HG02973 (cell line): ENCODE measurements around the gene TMEM266.

ENCODE experiments used
- ATAC-seq: cut with Tn5 transposase; IDR thresholded peaks from one replicate; pipeline ENCODE4 v1.9.1; 2021; ENCODE audit warnings: moderate library complexity; ENCODE audit not compliant: unreplicated experiment

TMEM266 gene

GRCh38 chr15:76123031-76123430, 63.2 kb downstream of the TMEM266 start:
- ATAC-seq = no peak

- ATAC-seq = no peak
Observed at GRCh38 chr15:76127169-76127568, 67.4 kb downstream of the TMEM266 start.

- ATAC-seq = no peak
Observed at GRCh38 chr15:76127880-76128279, 68.1 kb downstream of the TMEM266 start.

- ATAC-seq = no peak
Observed at GRCh38 chr15:76134537-76134936, 74.8 kb downstream of the TMEM266 start.

GRCh38 chr15:76135516-76135915, 75.7 kb downstream of the TMEM266 start:
- ATAC-seq = no peak

- no peak for ATAC-seq
Observed at GRCh38 chr15:76138436-76138835, 78.7 kb downstream of the TMEM266 start.

- ATAC-seq = peak; percentile 63
Observed at GRCh38 chr15:76139368-76140073, 79.7 kb downstream of the TMEM266 start.

- ATAC-seq = no peak
Observed at GRCh38 chr15:76140074-76140464, 80.3 kb downstream of the TMEM266 start.

GRCh38 chr15:76146812-76147211, 87.0 kb downstream of the TMEM266 start:
- ATAC-seq = no peak

- no peak for ATAC-seq
Observed at GRCh38 chr15:76147906-76148570, 88.3 kb downstream of the TMEM266 start.

- no peak for ATAC-seq
Observed at GRCh38 chr15:76149291-76149915, 89.6 kb downstream of the TMEM266 start.

GRCh38 chr15:76150513-76150912, 90.7 kb downstream of the TMEM266 start:
- no peak for ATAC-seq

- ATAC-seq = peak; percentile 73
Observed at GRCh38 chr15:76150971-76151598, 91.3 kb downstream of the TMEM266 start.

- no peak for ATAC-seq
Observed at GRCh38 chr15:76151599-76151974, 91.8 kb downstream of the TMEM266 start.

GRCh38 chr15:76152197-76152596, 92.4 kb downstream of the TMEM266 start:
- no peak for ATAC-seq

GRCh38 chr15:76153241-76154197, 93.7 kb downstream of the TMEM266 start:
- no peak for ATAC-seq

GRCh38 chr15:76155731-76156130, 95.9 kb downstream of the TMEM266 start:
- ATAC-seq = no peak

GRCh38 chr15:76158226-76158625, 98.4 kb downstream of the TMEM266 start:
- ATAC-seq = no peak

- no peak for ATAC-seq
Observed at GRCh38 chr15:76158815-76159214, 99.0 kb downstream of the TMEM266 start.

- ATAC-seq = no peak
Observed at GRCh38 chr15:76159282-76159681, 99.5 kb downstream of the TMEM266 start.
